Vagina (tissue), 2 donors: ENCODE results near the gene TFG.

Experiments
- POLR2A ChIP-seq, 2 donors: fragments of 450-650 bp; IDR thresholded peaks; one replicate each; pipeline ENCODE4 v1.6.1; 2017; ENCODE audit warnings: antibody characterized with exemption in 2 of 2, mild to moderate bottlenecking in 2 of 2, moderate library complexity in 2 of 2
- POLR2AphosphoS5 ChIP-seq, 2 donors: sonication (generic); formaldehyde crosslinking; IDR thresholded peaks; one replicate each; pipeline ENCODE4 v1.9.0; 2017; ENCODE audit warnings: antibody characterized with exemption in 2 of 2, mild to moderate bottlenecking in 2 of 2, low read depth in 1 of 2; ENCODE audit not compliant: insufficient read depth in 1 of 2
- TF ChIP-seq, protein P1 (sequence below), 3 experiments: fragments of 450-650 bp in 2 of 3; fragments of 200-600 bp in 1 of 3; sonication (generic) in 1 of 3; IDR thresholded peaks; one replicate each; pipeline ENCODE4 v1.5.1; 2017 to 2019; ENCODE audit warnings: antibody characterized with exemption in 3 of 3, mild to moderate bottlenecking in 2 of 3, moderate library complexity in 2 of 3

DNA sequence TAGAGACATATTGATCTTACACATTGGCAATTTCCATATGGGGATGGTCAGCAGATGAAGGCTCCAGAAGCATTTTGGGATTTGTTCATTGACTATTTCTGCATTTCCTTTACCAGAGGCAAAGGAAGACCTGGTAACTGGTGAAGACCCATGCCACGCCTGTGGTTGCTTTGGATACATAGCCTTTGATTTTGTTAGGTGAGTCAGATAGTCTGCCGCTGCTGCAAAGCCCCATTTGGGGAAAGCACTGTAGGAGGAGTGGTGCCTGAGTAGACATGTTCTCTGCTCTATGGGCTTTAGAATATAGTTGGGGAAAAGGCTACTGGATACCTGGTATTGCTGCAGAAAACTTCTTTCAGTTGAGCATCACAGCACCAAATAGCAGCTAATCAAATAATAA is 56.8 kb downstream of the TFG start:
- TF ChIP-seq POLR2A (IDR thresholded peaks at IDR 0.05) (no peak), POLR2AphosphoS5 (IDR thresholded peaks at IDR 0.05; ENCODE audit: insufficient read depth in 1 of 2, low read depth in 1 of 2) (no peak)
- TF ChIP-seq, protein P1, sequence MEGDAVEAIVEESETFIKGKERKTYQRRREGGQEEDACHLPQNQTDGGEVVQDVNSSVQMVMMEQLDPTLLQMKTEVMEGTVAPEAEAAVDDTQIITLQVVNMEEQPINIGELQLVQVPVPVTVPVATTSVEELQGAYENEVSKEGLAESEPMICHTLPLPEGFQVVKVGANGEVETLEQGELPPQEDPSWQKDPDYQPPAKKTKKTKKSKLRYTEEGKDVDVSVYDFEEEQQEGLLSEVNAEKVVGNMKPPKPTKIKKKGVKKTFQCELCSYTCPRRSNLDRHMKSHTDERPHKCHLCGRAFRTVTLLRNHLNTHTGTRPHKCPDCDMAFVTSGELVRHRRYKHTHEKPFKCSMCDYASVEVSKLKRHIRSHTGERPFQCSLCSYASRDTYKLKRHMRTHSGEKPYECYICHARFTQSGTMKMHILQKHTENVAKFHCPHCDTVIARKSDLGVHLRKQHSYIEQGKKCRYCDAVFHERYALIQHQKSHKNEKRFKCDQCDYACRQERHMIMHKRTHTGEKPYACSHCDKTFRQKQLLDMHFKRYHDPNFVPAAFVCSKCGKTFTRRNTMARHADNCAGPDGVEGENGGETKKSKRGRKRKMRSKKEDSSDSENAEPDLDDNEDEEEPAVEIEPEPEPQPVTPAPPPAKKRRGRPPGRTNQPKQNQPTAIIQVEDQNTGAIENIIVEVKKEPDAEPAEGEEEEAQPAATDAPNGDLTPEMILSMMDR (IDR thresholded peaks at IDR 0.05): no peak
